ENCODE measurements around the gene TFCP2. TPM values are rescaled to one million over a fixed set of nuclear protein-coding genes. Genes with fewer than 3 reads are reported as not detected.
A peak's percentile ranks its signal among the peaks of the same experiment; 100 is the strongest.

Gene TFCP2
- total RNA-seq, 1 donor from 2014 or later = 9.2 TPM

- no peak for DNase-seq (ENCODE audit: low read depth in 2 of 2)
Measured at GRCh38 chr12:51156245-51156765, 16.6 kb downstream of the TFCP2 start.

- no peak for DNase-seq (ENCODE audit: low read depth in 2 of 2)
Measured at GRCh38 chr12:51152953-51153352, 20.0 kb downstream of the TFCP2 start.

GRCh38 chr12:51150777-51151176, 22.2 kb downstream of the TFCP2 start:
- DNase-seq (ENCODE audit: low read depth in 2 of 2) = no peak

DNA sequence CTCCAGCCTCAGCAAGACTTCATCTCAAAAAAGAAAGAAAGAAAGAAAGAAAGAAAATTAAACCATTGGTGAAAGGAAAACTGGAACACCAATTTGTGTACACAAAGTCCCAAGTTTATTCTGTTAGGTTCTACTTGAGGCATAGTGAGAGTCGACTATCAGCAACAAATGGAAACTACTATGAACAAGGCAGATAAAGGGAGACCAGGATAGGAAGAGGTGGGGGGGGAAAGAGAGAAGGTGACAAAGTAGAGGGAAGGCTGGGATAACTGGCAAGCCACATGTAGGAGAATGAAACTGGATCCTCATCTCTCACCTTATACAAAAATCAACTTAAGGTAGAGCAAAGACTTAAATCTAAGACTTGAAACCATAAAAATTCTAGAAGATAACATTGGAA, 25.6 kb downstream of the TFCP2 start:
- DNase-seq (ENCODE audit: low read depth in 2 of 2) = no peak

DNA sequence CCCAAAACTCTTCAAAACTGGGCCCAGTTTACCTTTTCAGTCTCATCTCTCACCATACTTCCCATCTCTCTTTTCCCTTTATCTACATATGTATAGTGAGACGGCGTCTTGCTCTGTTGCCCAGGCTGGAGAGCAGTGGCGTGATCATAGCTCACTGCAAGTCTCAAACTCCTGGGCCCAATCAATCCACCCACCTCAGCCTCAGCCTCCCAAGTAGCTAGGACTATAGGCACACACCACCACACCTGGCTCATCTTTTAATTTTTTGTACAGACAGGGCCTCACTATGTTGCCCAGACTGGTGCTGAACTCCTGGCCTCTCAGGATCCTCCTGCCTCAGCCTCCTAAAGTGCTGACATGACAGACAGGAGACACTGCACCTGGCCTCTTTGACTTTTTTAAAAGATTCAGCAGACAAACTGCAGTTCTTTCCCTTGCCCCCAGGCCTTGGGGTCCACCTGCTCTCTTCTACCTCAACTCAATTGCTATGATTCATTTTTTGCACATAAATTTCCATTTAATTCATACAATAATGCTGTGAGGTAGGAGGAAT, 33.6 kb downstream of the TFCP2 start:
- DNase-seq (ENCODE audit: low read depth in 2 of 2) = no peak

DNA sequence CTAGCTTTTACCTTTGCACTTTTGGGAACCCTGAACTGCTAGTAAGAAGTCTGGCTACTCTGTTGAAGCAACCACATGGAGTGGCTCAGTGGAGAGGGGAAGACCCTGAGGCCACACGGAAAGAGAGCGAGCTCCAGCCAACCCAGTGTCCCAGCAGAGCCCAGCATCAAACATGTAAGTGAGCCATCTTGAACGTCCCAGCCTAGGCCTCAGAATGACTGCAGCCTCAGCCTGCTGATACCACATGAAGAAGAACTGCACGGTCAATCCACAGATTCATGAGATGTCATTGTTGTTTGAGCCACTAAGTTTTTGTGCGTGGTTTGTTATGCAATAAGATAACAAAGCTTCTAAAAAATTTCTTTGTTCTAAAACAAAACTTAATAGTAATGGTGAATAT, 40.2 kb downstream of the TFCP2 start:
- no peak for DNase-seq (ENCODE audit: low read depth in 2 of 2)

DNA sequence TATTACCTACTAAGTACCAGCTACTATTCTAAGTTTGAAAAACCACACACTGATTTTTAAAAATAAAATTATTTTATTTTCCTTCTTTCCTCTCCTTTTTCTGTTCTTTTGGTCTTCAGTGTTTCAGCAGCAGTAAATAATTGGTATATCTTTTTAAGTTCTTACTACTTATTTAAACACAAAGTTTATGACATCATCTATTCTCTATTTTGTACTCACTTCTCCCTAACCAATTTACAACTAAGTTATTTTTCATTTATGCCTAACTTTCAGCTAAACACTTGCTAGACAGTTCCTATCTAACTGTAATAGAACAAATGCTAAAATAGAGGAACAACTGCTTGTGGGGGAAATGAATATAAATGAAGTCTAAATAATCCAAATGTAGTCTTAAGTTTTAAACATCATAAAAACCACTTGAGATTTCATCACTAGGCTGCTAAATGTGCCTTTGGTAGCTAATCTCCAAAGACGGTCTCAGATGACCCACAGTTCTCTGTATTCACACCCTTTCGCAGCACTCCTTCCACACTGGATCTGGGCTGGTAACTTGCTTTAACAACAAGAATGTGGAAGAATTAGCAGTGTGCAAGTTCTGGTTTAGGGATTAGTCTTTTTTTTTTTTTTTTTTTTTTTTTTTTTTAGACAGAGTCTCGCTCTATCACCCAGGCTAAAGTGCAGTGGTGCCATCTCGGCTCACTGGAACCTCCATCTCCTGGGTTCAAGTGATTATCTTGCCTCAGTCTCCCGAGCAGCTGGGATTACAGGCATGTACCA, 41.0 kb downstream of the TFCP2 start:
- no peak for DNase-seq (ENCODE audit: low read depth in 2 of 2)

DNA sequence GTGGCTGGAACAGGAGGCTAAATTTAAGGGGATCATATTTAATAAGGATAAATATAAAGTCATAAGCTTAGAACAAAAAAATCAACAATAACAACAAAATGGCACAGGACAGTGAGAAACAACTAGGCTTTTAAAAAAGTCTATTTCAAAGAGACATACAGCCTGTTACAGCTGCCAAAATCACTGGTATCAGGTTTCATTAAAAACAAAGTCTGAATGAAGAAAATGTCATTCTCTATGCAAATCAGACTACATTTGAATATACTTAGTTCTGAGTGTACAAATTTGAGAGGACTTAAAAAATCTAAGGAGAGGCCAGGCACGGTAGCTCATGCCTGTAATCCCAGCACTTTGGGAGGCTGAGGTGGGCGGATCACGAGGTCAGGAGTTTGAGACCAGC, 44.0 kb downstream of the TFCP2 start:
- DNase-seq (ENCODE audit: low read depth in 2 of 2) = no peak

GRCh38 chr12:51127050-51127729, 45.7 kb downstream of the TFCP2 start:
- DNase-seq (ENCODE audit: low read depth in 2 of 2) = no peak

GRCh38 chr12:51126297-51126696, 46.6 kb downstream of the TFCP2 start:
- no peak for DNase-seq (ENCODE audit: low read depth in 2 of 2)

DNA sequence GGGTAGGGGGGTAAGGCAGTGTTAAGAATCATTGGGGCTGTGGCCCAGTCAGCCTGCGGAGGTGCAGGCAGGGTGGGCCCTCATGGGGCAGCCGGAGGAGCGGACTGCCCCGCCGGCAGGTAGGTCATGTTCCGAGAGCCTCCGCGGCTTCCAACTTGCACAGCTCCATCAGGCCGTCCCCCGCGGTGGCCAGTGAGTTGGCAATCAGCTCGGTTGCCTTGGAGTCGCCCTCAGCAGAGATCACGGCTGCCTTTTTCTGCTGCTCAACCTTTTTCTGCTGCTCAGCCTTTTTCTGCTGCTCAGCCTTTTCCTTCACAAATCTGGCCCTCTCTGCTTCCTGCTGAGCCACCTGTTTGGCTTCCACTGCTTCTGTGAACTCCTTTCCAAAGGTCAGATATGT, 48.4 kb downstream of the TFCP2 start:
- no peak for DNase-seq (ENCODE audit: low read depth in 2 of 2)

DNA sequence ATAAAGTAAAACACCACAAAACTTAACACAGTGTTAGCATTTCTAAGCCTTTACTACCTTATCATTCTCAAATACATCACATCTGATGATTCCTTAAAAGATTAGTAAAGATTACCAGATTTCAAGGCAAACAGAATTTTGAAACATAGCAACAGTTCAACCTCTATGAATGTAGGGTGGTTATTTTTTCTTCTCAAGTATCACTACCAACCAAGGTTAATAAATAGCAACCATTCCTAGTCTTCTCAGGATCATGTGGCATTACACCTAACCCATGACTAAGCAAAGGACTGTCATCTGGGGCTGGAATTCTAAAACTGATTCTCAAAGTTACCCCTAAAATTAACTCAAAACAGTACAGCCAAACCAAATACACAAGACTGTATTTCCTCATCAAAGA, 50.1 kb downstream of the TFCP2 start:
- no peak for DNase-seq (ENCODE audit: low read depth in 2 of 2)

GRCh38 chr12:51118706-51119105, 54.2 kb downstream of the TFCP2 start:
- DNase-seq (ENCODE audit: low read depth in 2 of 2) = no peak

GRCh38 chr12:51115533-51115932, 57.4 kb downstream of the TFCP2 start:
- no peak for DNase-seq (ENCODE audit: low read depth in 2 of 2)

- no peak for DNase-seq (ENCODE audit: low read depth in 2 of 2)
Measured at GRCh38 chr12:51108136-51108535, 64.8 kb downstream of the TFCP2 start.

DNA sequence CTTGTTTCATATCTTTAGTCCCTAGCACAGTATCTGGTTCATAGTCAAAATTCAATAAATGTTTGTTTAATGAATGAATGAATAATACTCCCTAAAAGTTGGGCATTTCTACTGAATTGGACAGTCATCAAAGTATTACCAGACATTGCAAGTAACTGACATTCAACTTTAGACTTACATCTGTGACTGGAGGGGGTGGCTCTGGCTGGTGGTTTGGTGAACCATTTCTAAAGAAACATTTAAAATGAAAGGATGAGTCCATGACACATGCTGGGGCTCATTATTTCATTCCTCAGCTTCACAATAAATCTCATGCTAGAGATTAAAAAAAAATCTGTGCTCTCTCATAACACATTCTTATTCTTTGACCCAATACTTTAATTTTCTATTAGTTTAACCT, 69.0 kb downstream of the TFCP2 start:
- no peak for DNase-seq (ENCODE audit: low read depth in 2 of 2)

DNA sequence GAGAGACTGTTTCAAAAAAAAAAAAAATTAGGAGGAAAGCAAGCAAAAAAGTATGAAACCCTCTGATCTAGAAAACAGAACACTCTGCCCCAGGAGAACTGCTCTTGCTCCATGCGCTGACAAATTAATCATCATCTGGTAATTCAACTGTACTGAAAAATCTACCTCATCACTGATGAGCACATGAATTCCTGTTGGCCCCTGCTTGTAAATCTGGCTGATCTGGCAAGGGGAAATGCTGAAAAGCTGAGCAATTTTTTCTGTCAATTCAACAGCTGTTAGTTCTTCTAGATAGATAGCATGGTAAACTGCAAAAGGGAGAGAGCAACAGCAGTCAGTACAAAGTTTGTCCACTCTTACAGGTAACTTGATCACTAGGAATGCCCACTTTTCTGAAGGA, 74.3 kb downstream of the TFCP2 start:
- no peak for DNase-seq (ENCODE audit: low read depth in 2 of 2)

DNA sequence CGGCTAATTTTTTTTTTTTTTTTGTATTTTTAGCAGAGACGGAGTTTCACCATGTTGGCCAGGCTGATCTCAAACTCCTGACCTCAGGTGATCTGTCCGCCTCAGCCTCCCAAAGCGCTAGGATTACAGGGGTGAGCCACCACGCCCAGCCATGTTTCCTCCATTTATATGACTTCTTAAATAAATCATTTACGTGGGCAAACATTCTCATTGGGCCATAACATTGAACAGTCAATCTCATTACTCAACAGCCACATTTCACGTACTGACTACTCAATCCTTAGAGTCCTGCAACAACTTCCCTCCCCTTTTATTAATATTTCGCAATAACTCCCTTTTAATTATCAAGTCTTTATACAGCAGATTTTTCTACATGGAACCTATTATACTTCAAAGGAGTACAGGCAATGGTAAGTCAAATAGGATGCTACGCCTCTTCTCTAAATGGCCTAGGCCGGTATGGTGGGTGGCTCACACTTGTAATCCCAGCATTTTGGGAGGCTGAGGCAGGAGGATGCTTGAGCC, 82.2 kb downstream of the TFCP2 start:
- no peak for DNase-seq (ENCODE audit: low read depth in 2 of 2)

GRCh38 chr12:51087818-51088217, 85.1 kb downstream of the TFCP2 start:
- no peak for DNase-seq (ENCODE audit: low read depth in 2 of 2)

- no peak for DNase-seq (ENCODE audit: low read depth in 2 of 2)
Measured at GRCh38 chr12:51086933-51087332, 86.0 kb downstream of the TFCP2 start.

DNA sequence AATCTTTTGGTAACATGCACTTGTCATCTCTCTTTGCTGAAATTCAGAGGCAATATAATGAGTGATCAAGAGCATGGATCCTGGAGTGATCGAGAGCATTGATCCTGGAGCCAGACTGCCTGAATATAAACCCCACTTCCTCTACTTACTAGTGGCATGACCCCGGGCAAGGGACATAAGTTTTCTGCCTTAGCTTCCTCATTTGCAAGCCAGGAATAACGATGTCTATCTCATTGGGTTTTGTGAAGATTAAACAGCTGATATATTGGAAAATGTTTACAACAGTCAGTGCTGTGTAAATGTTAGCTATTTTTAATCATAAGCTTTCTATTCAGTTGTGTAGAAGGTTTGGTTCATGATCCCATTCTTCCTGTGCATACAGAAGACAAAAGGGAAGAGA, 87.2 kb downstream of the TFCP2 start:
- DNase-seq (ENCODE audit: low read depth in 2 of 2) = no peak

DNA sequence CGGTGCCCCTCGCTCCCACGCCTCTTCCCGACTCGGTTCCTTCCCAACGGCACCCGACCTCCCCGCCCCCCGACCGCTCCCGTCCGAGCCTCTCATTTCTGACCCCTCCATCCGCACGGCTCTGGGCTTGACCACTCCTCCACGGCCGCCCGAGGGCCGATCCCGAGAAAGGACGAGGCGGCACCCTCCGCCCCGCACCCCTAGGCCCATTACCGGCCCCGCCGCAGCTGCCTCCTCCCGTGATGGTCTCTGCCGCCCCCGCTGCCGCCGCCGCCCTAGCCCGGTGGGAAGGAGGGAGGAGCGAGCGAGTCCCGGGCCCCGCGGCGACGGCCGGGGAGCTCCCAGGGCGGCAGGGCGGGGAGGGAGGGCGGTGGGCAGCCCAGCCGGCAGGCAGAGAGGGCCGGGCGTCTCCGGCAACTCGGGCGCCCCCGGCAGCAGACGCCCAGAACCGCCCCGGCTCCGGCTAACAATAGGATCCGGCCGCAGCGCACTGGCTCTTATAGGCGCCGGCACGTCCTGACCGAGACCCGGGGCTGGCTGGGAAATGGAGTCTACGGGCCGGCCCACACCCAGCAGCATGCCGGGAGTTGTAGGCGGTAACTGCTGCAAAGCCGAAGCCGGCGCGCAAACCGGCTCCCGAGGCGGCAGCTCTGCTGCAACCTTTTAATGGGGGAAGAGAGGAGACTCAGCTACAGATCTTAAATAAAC, 89.7 kb downstream of the TFCP2 start, which contains the start of gene CSRNP2:
Gene CSRNP2, minus strand, starts transcription at position 471 of the 708 bp plus-strand sequence. CDS start 7,035 bp downstream, outside the sequence.
- peak; percentile 87 to 96 for DNase-seq (ENCODE audit: low read depth in 2 of 2)
